Pancreas (tissue), 10 donors: ENCODE measurements around the gene KLHL17. TPM values are rescaled to one million over a fixed set of nuclear protein-coding genes. Genes with fewer than 3 reads are reported as not detected.

Experiments used
- ATAC-seq, 4 donors: fragments of 200-7000 bp; cut with Tn5 transposase; one replicate each; pipeline versions ENCODE4 v1.8.0 to v1.9.1; 2020; ENCODE audit warnings: mild to moderate bottlenecking in 4 of 4, moderate library complexity in 4 of 4
- DNase-seq, 6 donors: peaks; one replicate each; pipeline ENCODE4 v3.0.0-alpha.2; 2020
- FAIRE-seq: peaks from 2 replicates; lab custom pipeline; 2012; peaks lifted over from hg19 to GRCh38; lab: Jason Lieb, UNC
- H3K27ac ChIP-seq, 4 donors: fragments of 200-600 bp; sonication (generic); 1 replicate in 3 of 4; 2 replicates in 1 of 4; pipeline versions ENCODE4 v1.5.0 to v1.8.0; 2020
- H3K27me3 ChIP-seq, 4 donors: fragments of 200-600 bp; one replicate each; pipeline ENCODE4 v1.8.0; 2021
- H3K36me3 ChIP-seq, 3 donors: fragments of 200-600 bp; sonication (generic) in 1 of 3; one replicate each; pipeline versions ENCODE4 v1.5.0 to v1.8.0; 2020 to 2021
- H3K4me1 ChIP-seq, 3 donors: fragments of 200-600 bp; one replicate each; pipeline ENCODE4 v1.8.0; 2021
- H3K4me3 ChIP-seq, 4 donors: fragments of 200-600 bp; sonication (generic) in 2 of 4; one replicate each; pipeline versions ENCODE4 v1.5.0 to v1.8.0; 2020 to 2021
- H3K9me3 ChIP-seq, 4 donors: fragments of 200-600 bp; one replicate each; pipeline ENCODE4 v1.8.0; 2021
- WGBS, 2 donors: extraction: QIAGEN DNeasy Blood & Tissue Kit; methylation state at CpG; one replicate each; pipeline ENCODE4 v1.1.7; 2013; 5-methylcytosine and 5-hydroxymethylcytosine counted together
- intact Hi-C, 3 donors: fragments of 100-400 bp; cut with DNase I; formaldehyde crosslinking; loops; one replicate each; pipeline versions ENCODE4 v1.11.1 to v1.14.2; 2022
- polyA plus RNA-seq, 2 donors: library from polyadenylated mRNA; stranded (reverse); fragments of 200-250 nt; gene quantifications; one replicate each; pipeline ENCODE4 v1.2.3, GENCODE V29; 2013
- total RNA-seq, 6 donors: library from RNA; stranded (reverse); fragmentation: NEBNext Ultra II Directional in 4 of 6; extraction: Animal tissue kit (Norgen Biotek cat#: 25700) in 4 of 6; gene quantifications; one replicate each; pipeline versions ENCODE4 v1.2.1 to v1.2.4, GENCODE V29; 2021 to 2023
- TF ChIP-seq, protein P1 (sequence below), 4 donors: fragments of 200-600 bp; sonication (generic) in 3 of 4; IDR thresholded peaks; one replicate each; pipeline versions ENCODE4 v1.5.0 to v1.8.0; 2021; ENCODE audit warnings: antibody characterized with exemption in 4 of 4
- donor health status: healthy with polysubstance abuse.
- donor health status: DM: no; HTN: no; CAD: no; lungs with moderate emphysema.
- donor health status: DM: no; HTN: no; CAD: no.
- donor health status: control.
- donor health status: control.
- donor health status: Bipolar disorder and iron deficiency.
- donor health status: DM: yes; HTN: yes; CAD: no.
- donor health status: DM: no; HTN: no; CAD: no.
- donor health status: DM: no; HTN: no; CAD: no.
- donor health status: DM: yes; HTN: yes; CAD: no.

The KLHL17 gene
- total and polyA plus RNA-seq, 8 donors, result 3.1 to 24.1 (median 6.2) TPM

DNA sequence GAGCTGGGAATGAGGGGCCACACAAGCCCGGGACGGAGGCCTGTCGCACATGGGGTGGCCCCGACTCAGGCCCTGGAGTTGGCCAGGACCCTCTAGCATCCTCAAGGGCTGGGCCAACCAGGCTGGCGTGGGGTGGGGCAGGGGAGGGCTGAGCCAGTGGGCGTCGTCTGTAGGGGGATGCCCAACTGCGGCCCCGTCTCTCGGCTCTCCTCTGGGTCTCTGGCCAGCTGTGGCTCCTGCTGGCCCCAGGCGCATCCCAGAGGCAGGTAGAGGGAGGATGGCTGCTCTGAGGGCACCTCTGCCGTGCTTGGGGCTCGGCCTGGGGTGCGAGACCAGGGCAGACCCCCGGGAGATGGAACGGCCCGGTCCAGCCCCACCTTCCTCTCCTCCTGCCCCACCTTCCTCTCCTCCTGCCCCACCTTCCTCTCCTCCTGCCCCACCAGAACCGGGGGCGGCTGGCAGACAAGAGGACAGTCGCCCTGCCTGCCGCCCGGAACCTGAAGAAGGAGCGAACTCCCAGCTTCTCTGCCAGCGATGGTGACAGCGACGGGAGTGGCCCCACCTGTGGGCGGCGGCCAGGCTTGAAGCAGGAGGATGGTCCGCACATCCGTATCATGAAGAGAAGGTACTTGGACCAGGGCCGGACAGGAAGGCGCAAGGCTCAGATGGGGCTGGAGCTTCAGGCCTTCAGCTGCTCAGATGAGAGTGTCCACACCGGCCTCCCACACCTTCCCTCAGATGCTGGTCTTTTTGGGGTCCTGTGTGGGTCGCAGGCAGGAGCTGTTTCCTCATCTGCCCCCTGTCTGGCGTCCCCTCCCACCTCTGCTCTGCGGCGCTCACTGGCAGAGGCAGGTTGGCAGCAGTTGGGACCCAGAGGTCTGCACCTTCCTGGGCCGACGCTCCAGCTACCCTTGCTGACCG lies 30.4 kb upstream of the KLHL17 start:
- no peaks in the 10 kb centered on the region for H3K36me3 ChIP-seq
- no peak overlapping the region for H3K27ac ChIP-seq
- ATAC-seq (no peak), DNase-seq (no peak), FAIRE-seq (no peak)
- H3K4me1 ChIP-seq, result peaks cover 0 to 1% (median 0%) of the 10 kb centered on the region in 3 donors
- H3K9me3 ChIP-seq, result no peaks in the 10 kb centered on the region
- TF ChIP-seq, protein P1, sequence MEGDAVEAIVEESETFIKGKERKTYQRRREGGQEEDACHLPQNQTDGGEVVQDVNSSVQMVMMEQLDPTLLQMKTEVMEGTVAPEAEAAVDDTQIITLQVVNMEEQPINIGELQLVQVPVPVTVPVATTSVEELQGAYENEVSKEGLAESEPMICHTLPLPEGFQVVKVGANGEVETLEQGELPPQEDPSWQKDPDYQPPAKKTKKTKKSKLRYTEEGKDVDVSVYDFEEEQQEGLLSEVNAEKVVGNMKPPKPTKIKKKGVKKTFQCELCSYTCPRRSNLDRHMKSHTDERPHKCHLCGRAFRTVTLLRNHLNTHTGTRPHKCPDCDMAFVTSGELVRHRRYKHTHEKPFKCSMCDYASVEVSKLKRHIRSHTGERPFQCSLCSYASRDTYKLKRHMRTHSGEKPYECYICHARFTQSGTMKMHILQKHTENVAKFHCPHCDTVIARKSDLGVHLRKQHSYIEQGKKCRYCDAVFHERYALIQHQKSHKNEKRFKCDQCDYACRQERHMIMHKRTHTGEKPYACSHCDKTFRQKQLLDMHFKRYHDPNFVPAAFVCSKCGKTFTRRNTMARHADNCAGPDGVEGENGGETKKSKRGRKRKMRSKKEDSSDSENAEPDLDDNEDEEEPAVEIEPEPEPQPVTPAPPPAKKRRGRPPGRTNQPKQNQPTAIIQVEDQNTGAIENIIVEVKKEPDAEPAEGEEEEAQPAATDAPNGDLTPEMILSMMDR (IDR thresholded peaks at IDR 0.05), result no peak
- H3K27me3 ChIP-seq, result peaks cover 0 to 14% (median 0%) of the 10 kb centered on the region in 4 donors
- WGBS, 2 donors, result 70 to 81% methylated on average over 34 to 40 of the region's 40 CpGs
- intact Hi-C loops, result no loop called here
- no peak overlapping the region for H3K4me3 ChIP-seq

DNA sequence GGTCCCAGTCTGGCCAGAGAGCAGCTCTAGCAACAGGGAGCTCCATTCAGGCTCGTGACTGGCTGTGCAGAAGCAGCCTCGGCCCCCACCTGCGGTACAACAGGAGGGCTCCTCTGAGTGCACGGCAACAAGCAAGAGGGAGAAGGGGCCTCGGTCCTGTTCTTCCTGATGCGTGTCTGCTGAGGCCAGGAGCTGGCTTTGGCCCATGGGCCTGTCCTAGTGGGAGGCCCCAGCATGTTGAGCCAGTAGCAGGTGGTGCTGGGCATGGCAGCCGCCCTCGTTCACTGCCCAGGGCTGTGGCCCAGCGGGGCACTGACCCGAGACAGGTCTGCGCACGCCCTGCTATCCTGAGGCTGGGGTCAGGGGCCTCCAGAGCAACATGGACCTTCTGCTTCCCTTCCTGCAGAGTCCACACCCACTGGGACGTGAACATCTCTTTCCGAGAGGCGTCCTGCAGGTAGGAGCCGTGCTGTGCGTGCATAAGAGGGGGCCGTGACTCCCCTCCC lies 29.7 kb upstream of the KLHL17 start:
- ATAC-seq (no peak), FAIRE-seq (no peak), DNase-seq (no peak)
- H3K9me3 ChIP-seq, result no peaks in the 10 kb centered on the region
- H3K36me3 ChIP-seq, result no peaks in the 10 kb centered on the region
- WGBS, 2 donors, result 57 to 62% methylated on average over 18 of the region's 18 CpGs
- no peak overlapping the region for H3K27ac ChIP-seq
- peaks cover 0 to 7% (median 0%) of the 10 kb centered on the region in 3 donors for H3K4me1 ChIP-seq
- TF ChIP-seq, protein P1 (IDR thresholded peaks at IDR 0.05), result no peak
- H3K4me3 ChIP-seq, result no peak overlapping the region
- peaks cover 0 to 14% (median 3%) of the 10 kb centered on the region in 4 donors for H3K27me3 ChIP-seq
- intact Hi-C loops, result no loop called here

DNA sequence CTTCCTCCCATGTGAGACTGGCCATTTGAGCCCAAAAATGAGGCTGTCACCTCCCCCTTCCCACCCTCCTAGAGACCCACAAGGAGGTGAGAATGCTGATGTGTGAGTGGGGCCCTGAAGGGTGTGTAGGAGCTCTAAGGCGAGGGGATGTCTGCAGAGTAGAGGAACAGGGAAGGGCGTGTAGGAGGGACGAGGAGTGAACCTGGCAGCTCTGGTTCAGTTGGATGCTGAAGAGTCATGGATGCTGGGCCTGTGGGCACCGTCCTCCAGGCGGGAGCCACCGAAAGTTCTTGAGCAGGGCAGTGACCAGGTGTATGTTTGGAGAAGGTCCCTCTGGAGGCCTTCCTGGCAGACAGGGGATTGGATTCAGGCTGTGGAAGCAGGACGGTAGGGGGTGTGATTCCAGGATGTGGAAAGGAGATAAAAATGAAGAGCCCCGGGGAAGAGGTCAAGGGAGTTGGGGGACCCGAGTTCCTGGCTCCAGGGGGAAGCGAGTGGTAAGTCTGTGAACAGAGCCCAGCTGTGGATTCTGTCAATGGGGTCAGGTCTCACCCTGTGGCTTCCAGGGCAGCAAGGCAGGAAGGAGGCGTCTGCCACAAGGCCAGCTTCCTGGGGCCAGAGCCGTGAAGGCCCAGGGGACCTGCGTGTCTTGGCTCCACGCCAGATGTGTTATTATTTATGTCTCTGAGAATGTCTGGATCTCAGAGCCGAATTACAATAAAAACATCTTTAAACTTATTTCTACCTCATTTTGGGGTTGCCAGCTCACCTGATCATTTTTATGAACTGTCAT lies 28.8 kb upstream of the KLHL17 start:
- H3K27me3 ChIP-seq, result peaks cover 0 to 10% (median 3%) of the 10 kb centered on the region in 4 donors
- FAIRE-seq, result no peak
- no peaks in the 10 kb centered on the region for H3K36me3 ChIP-seq
- TF ChIP-seq, protein P1 (IDR thresholded peaks at IDR 0.05), result no peak
- intact Hi-C loops, result no loop called here
- no peak for DNase-seq
- ATAC-seq, result no peak
- 44 to 48% methylated on average over 15 of the region's 15 CpGs for WGBS, 2 donors
- peaks cover 0 to 7% (median 0%) of the 10 kb centered on the region in 3 donors for H3K4me1 ChIP-seq
- H3K4me3 ChIP-seq, result no peak overlapping the region
- no peak overlapping the region for H3K27ac ChIP-seq
- H3K9me3 ChIP-seq, result no peaks in the 10 kb centered on the region

DNA sequence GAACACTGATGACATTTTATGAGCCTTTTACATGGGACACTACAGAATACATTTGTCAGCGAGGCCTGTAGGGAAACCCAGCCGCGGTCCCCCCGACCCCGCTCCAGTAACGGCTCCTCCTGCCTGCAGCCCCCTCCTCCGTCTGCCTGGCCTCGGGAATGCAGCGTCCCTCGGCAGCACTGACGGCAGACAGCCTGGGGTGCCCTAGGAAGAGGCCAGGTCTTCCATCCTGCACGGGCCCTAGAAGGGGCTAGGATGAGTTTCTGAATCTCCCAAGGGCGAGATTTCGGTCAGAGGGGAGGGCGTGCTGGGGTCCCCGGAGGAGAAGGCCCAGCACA lies 28.2 kb upstream of the KLHL17 start:
- Histone ChIP-seq H3K27ac (no peak overlapping the region), H3K36me3 (no peaks in the 10 kb centered on the region), H3K4me3 (no peak overlapping the region), H3K27me3 (peaks cover 0 to 6% (median 3%) of the 10 kb centered on the region in 4 donors), H3K9me3 (no peaks in the 10 kb centered on the region), H3K4me1 (peaks cover 0 to 7% (median 0%) of the 10 kb centered on the region in 3 donors)
- ATAC-seq, result no peak
- no peak for FAIRE-seq
- WGBS, 2 donors, result 51 to 63% methylated on average over 16 of the region's 16 CpGs
- no peak for DNase-seq
- TF ChIP-seq, protein P1 (IDR thresholded peaks at IDR 0.05), result no peak
- intact Hi-C loops, result no loop called here
